Endothelial cell (in vitro differentiated cells): Measurements from ENCODE around the gene STARD13. TPM values are rescaled to one million over a fixed set of nuclear protein-coding genes. Genes with fewer than 3 reads are reported as not detected.

Experiments used
- DNase-seq: peaks from one replicate; pipeline ENCODE4 v3.0.0; 2021; ENCODE audit warnings: low spot score
- H3K27ac Mint-ChIP-seq: one replicate; pipeline ENCODE4 v1.8.0; 2021; ENCODE audit warnings: mixed read lengths, inconsistent platforms; ENCODE audit not compliant: unreplicated experiment
- H3K27me3 Mint-ChIP-seq: one replicate; pipeline ENCODE4 v1.8.0; 2021; ENCODE audit warnings: mild to moderate bottlenecking, moderate library complexity, mixed read lengths, inconsistent platforms; ENCODE audit not compliant: unreplicated experiment
- H3K36me3 Mint-ChIP-seq: one replicate; pipeline ENCODE4 v1.8.0; 2021; ENCODE audit warnings: mild to moderate bottlenecking, low read depth, mixed read lengths, inconsistent platforms; ENCODE audit not compliant: unreplicated experiment
- H3K4me1 Mint-ChIP-seq: one replicate; pipeline ENCODE4 v1.8.0; 2021; ENCODE audit warnings: mild to moderate bottlenecking, mixed read lengths, inconsistent platforms; ENCODE audit not compliant: unreplicated experiment
- H3K4me3 Mint-ChIP-seq: one replicate; pipeline ENCODE4 v1.8.0; 2021; ENCODE audit warnings: mild to moderate bottlenecking, mixed read lengths, inconsistent platforms; ENCODE audit not compliant: unreplicated experiment
- H3K9me3 Mint-ChIP-seq: one replicate; pipeline ENCODE4 v1.8.0; 2021; ENCODE audit warnings: mixed read lengths, inconsistent platforms; ENCODE audit not compliant: unreplicated experiment
- CTCF ChIP-seq: fragments of 200-600 bp; sonication (generic); IDR thresholded peaks from one replicate; pipeline ENCODE4 v1.5.0; 2021; ENCODE audit warnings: antibody characterized with exemption; ENCODE audit not compliant: unreplicated experiment
- total RNA-seq: library from RNA; stranded (reverse); fragmentation: NEBNext Ultra II Directional; extraction: Animal tissue kit (Norgen Biotek cat#: 25700); gene quantifications from one replicate; pipeline ENCODE4 v1.2.1, GENCODE V29; 2021; ENCODE audit not compliant: unreplicated experiment

The STARD13 gene
- total RNA-seq, 1 donor from 2014 or later = 63.8 TPM

GRCh38 chr13:33250609-33251008 is 34.9 kb downstream of the STARD13 start:
- H3K4me3 Mint-ChIP-seq = no peak overlapping the region
- no peak for DNase-seq
- H3K36me3 Mint-ChIP-seq = peaks cover 12% of the 10 kb centered on the region
- H3K27me3 Mint-ChIP-seq = peaks cover 5% of the 10 kb centered on the region
- H3K27ac Mint-ChIP-seq = no peak overlapping the region
- H3K9me3 Mint-ChIP-seq = no peaks in the 10 kb centered on the region
- H3K4me1 Mint-ChIP-seq = peaks cover 6% of the 10 kb centered on the region
- no peak for TF ChIP-seq CTCF

- H3K4me3 Mint-ChIP-seq = no peak overlapping the region
- no peak overlapping the region for H3K27ac Mint-ChIP-seq
- peaks cover 5% of the 10 kb centered on the region for H3K27me3 Mint-ChIP-seq
- H3K4me1 Mint-ChIP-seq = peaks cover 6% of the 10 kb centered on the region
- no peak for DNase-seq
- no peak for TF ChIP-seq CTCF
- peaks cover 12% of the 10 kb centered on the region for H3K36me3 Mint-ChIP-seq
- H3K9me3 Mint-ChIP-seq = no peaks in the 10 kb centered on the region
Observed at GRCh38 chr13:33249894-33250293, 35.7 kb downstream of the STARD13 start.

- Mint-ChIP-seq H3K4me3 (no peak overlapping the region), H3K9me3 (no peaks in the 10 kb centered on the region), H3K36me3 (peaks cover 12% of the 10 kb centered on the region), H3K27ac (no peak overlapping the region), H3K27me3 (peaks cover 5% of the 10 kb centered on the region), H3K4me1 (peaks cover 6% of the 10 kb centered on the region)
- no peak for DNase-seq
- no peak for TF ChIP-seq CTCF
Observed at GRCh38 chr13:33249066-33249465, 36.5 kb downstream of the STARD13 start.

GRCh38 chr13:33245505-33246158 is 39.9 kb downstream of the STARD13 start:
- no peak overlapping the region for H3K27ac Mint-ChIP-seq
- TF ChIP-seq CTCF = no peak
- no peak for DNase-seq
- no peaks in the 10 kb centered on the region for H3K9me3 Mint-ChIP-seq
- H3K36me3 Mint-ChIP-seq = peaks cover 9% of the 10 kb centered on the region
- peaks cover 2% of the 10 kb centered on the region for H3K27me3 Mint-ChIP-seq
- H3K4me3 Mint-ChIP-seq = no peak overlapping the region
- H3K4me1 Mint-ChIP-seq = peaks cover 3% of the 10 kb centered on the region

- no peak for DNase-seq
- no peak for TF ChIP-seq CTCF
- no peaks in the 10 kb centered on the region for H3K9me3 Mint-ChIP-seq
- no peaks in the 10 kb centered on the region for H3K4me1 Mint-ChIP-seq
- H3K4me3 Mint-ChIP-seq = no peak overlapping the region
- peaks cover 14% of the 10 kb centered on the region for H3K36me3 Mint-ChIP-seq
- no peak overlapping the region for H3K27ac Mint-ChIP-seq
- peaks cover 2% of the 10 kb centered on the region for H3K27me3 Mint-ChIP-seq
Observed at GRCh38 chr13:33244907-33245287, 40.7 kb downstream of the STARD13 start.
